ENCODE results near the gene CELSR1.
"Not testable (repeated sequence)": the region's sequence is repeated elsewhere in the genome, so short reads cannot be mapped to it uniquely, and the experiment has no call there.

DNA sequence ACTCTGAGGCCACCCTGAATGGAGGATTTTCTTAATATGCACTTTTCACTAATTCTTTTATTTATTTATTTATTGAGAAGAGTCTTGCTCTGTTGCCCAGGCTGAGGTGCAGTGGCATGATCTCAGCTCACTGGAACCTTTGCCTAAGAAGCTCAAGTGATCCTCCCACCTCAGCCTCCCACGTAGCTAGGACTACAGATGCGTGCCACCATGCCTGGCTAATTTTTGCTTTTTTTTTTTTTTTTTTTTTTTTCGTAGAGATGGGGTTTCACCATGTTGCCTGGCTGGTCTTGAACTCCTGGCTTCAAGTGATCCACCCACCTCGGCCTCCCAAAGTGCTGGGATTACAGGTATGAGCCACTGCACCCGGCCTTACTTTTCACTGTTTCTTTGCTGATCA is 140.4 kb downstream of the CELSR1 start:
- not testable (repeated sequence) for TF ChIP-seq CTCF (conservative IDR thresholded peaks at IDR 0.05); EZH2 (IDR thresholded peaks at IDR 0.05; ENCODE audit: low read depth)
